Calu3 (cell line): ENCODE measurements around the gene ZNF487. TPM values are rescaled to one million over a fixed set of nuclear protein-coding genes. Genes with fewer than 3 reads are reported as not detected.
"Not testable (repeated sequence)": the region's sequence is repeated elsewhere in the genome, so short reads cannot be mapped to it uniquely, and the experiment has no call there.

ENCODE experiments used
- BruUV-seq: library from RNA; stranded (reverse); fragments of 400-500 nt; replicated peaks from 2 replicates; lab custom pipeline; 2021; lab: Mats Ljungman, UMichigan
- CTCF ChIA-PET: fragments of 300-600 bp; sonication (Branson Sonifier 250); formaldehyde crosslinking; loops from one replicate; lab custom pipeline; 2022; ENCODE audit warnings: antibody characterized with exemption; lab: Charles Lee
- DNase-seq: peaks from one replicate; pipeline ENCODE4 v3.0.0; 2022
- H3K27ac Mint-ChIP-seq: one replicate; pipeline ENCODE4 v1.8.0; 2022; ENCODE audit warnings: mixed read lengths; ENCODE audit not compliant: unreplicated experiment
- H3K27me3 Mint-ChIP-seq: one replicate; pipeline ENCODE4 v1.8.0; 2022; ENCODE audit warnings: mixed read lengths; ENCODE audit not compliant: unreplicated experiment
- H3K36me3 Mint-ChIP-seq: one replicate; pipeline ENCODE4 v1.8.0; 2022; ENCODE audit warnings: mild to moderate bottlenecking, moderate library complexity, mixed read lengths; ENCODE audit not compliant: insufficient read depth, unreplicated experiment
- H3K4me1 Mint-ChIP-seq: one replicate; pipeline ENCODE4 v1.8.0; 2022; ENCODE audit warnings: mild to moderate bottlenecking, low read depth, mixed read lengths; ENCODE audit not compliant: unreplicated experiment
- H3K4me3 Mint-ChIP-seq: one replicate; pipeline ENCODE4 v1.8.0; 2022; ENCODE audit warnings: mild to moderate bottlenecking, low read depth, moderate library complexity, mixed read lengths; ENCODE audit not compliant: unreplicated experiment
- H3K9me3 Mint-ChIP-seq: one replicate; pipeline ENCODE4 v1.8.0; 2022; ENCODE audit warnings: low read depth, mixed read lengths; ENCODE audit not compliant: unreplicated experiment
- CTCF ChIP-seq: fragments of 200-600 bp; IDR thresholded peaks from one replicate; pipeline ENCODE4 v1.8.0; 2022; ENCODE audit warnings: antibody characterized with exemption; ENCODE audit not compliant: unreplicated experiment
- intact Hi-C: fragments of 100-400 bp; cut with micrococcal nuclease; formaldehyde crosslinking; loops from one replicate; pipeline ENCODE4 v1.10.0; 2022; ENCODE audit not compliant: unreplicated experiment
- total RNA-seq: library from RNA; stranded (reverse); gene quantifications from 2 replicates; pipeline ENCODE4 v1.2.3, GENCODE V29; 2022

The ZNF487 gene
- total RNA-seq, 1 experiment from 2014 or later = 3.4 TPM

- no peak overlapping the region for H3K27ac Mint-ChIP-seq
- no TSS peak for BruUV-seq
- intact Hi-C loops = no loop called here
- H3K27me3 Mint-ChIP-seq = no peaks in the 10 kb centered on the region
- no peaks in the 10 kb centered on the region for H3K36me3 Mint-ChIP-seq
- H3K4me1 Mint-ChIP-seq = no peaks in the 10 kb centered on the region
- no peaks in the 10 kb centered on the region for H3K9me3 Mint-ChIP-seq
- H3K4me3 Mint-ChIP-seq = no peak overlapping the region
- no peak for TF ChIP-seq CTCF
- no peak for DNase-seq
- CTCF ChIA-PET = interaction anchor here (0.7 kb wide), 2 partner anchors 32 to 45 kb away, joined by 3 to 7 read pairs; no protein-coding TSS in a partner anchor
Measured at GRCh38 chr10:43448742-43449141, 11.8 kb downstream of the ZNF487 start.

- H3K9me3 Mint-ChIP-seq = no peaks in the 10 kb centered on the region
- BruUV-seq = no TSS peak
- no peaks in the 10 kb centered on the region for H3K27me3 Mint-ChIP-seq
- TF ChIP-seq CTCF = no peak
- CTCF ChIA-PET = no interaction called here
- intact Hi-C loops = no loop called here
- H3K4me3 Mint-ChIP-seq = no peak overlapping the region
- H3K36me3 Mint-ChIP-seq = peaks cover 16% of the 10 kb centered on the region
- H3K4me1 Mint-ChIP-seq = peaks cover 15% of the 10 kb centered on the region
- H3K27ac Mint-ChIP-seq = no peak overlapping the region
- DNase-seq = no peak
Measured at GRCh38 chr10:43452356-43452914, 15.5 kb downstream of the ZNF487 start.

- CTCF ChIA-PET = interaction anchor here (0.6 kb wide), 1 partner anchor 13 kb away, joined by 5 read pairs; no protein-coding TSS in a partner anchor
- TF ChIP-seq CTCF = no peak
- intact Hi-C loops = no loop called here
- Mint-ChIP-seq H3K4me1 (peaks cover 15% of the 10 kb centered on the region), H3K4me3 (no peak overlapping the region), H3K27me3 (no peaks in the 10 kb centered on the region), H3K9me3 (no peaks in the 10 kb centered on the region), H3K36me3 (peaks cover 16% of the 10 kb centered on the region), H3K27ac (no peak overlapping the region)
- BruUV-seq = no TSS peak
- DNase-seq = no peak
Measured at GRCh38 chr10:43453266-43453831, 16.4 kb downstream of the ZNF487 start.

GRCh38 chr10:43454025-43454424 lies 17.1 kb downstream of the ZNF487 start:
- H3K9me3 Mint-ChIP-seq, BruUV-seq, H3K4me3 Mint-ChIP-seq, DNase-seq, H3K27ac Mint-ChIP-seq, intact Hi-C loops, H3K27me3 Mint-ChIP-seq: not testable (repeated sequence)
- peaks cover 16% of the 10 kb centered on the region for H3K36me3 Mint-ChIP-seq
- CTCF ChIA-PET = interaction anchor here (0.6 kb wide), 1 partner anchor 12 kb away, joined by 5 read pairs; no protein-coding TSS in a partner anchor
- peaks cover 15% of the 10 kb centered on the region for H3K4me1 Mint-ChIP-seq

GRCh38 chr10:43456561-43456960 lies 19.6 kb downstream of the ZNF487 start:
- H3K9me3 Mint-ChIP-seq, BruUV-seq, H3K27ac Mint-ChIP-seq, CTCF ChIA-PET, intact Hi-C loops, H3K27me3 Mint-ChIP-seq, DNase-seq, H3K4me3 Mint-ChIP-seq: not testable (repeated sequence)
- Mint-ChIP-seq H3K36me3 (peaks cover 16% of the 10 kb centered on the region), H3K4me1 (peaks cover 15% of the 10 kb centered on the region)
